GM12878 (cell line): ENCODE results near the gene SF3B2. TPM values are rescaled to one million over a fixed set of nuclear protein-coding genes. Genes with fewer than 3 reads are reported as not detected.

ENCODE experiments used
- ETV6 ChIP-seq, 2 experiments: fragments of 450-650 bp in 1 of 2; IDR thresholded peaks in 1 of 2; conservative IDR thresholded peaks in 1 of 2; 2 replicates each; pipeline ENCODE4 v1.6.1; 2014; ENCODE audit warnings: antibody characterized with exemption in 1 of 2, borderline replicate concordance in 1 of 2, low read depth in 1 of 2, mild to moderate bottlenecking in 1 of 2, moderate library complexity in 1 of 2
- JUND ChIP-seq: IDR thresholded peaks from 2 replicates; pipeline ENCODE4 v1.6.1; 2012; ENCODE audit warnings: low read depth, mild to moderate bottlenecking, low read length, improper control_type of control experiment, moderate library complexity
- PML ChIP-seq: IDR thresholded peaks from 2 replicates; pipeline ENCODE4 v1.6.1; 2012; ENCODE audit warnings: low read length, inconsistent platforms
- SIN3A ChIP-seq: IDR thresholded peaks from 2 replicates; pipeline ENCODE4 v1.6.1; 2012; ENCODE audit warnings: low read depth, low read length, improper control_type of control experiment
- TCF3 ChIP-seq: IDR thresholded peaks from 2 replicates; pipeline ENCODE4 v1.6.1; 2012; ENCODE audit warnings: low read depth, mild to moderate bottlenecking, low read length, borderline replicate concordance; ENCODE audit not compliant: insufficient read depth
- polyA plus RNA-seq, 11 experiments: library from polyadenylated mRNA; depleted of rRNA in 4 of 11; unstranded in 6 of 11; stranded (reverse) in 5 of 11; fragments of >200 nt; fragmentation: Nextera tagmentation in 4 of 11; fragmentation: Illumina TruSeq in 1 of 11; extraction: Ambion mirVana in 4 of 11; extraction: Trizol in 1 of 11; gene quantifications; 1 replicate in 1 of 11; 2 replicates in 10 of 11; pipeline versions ENCODE4 v1.2.1 to v1.2.3, GENCODE V29; 2011 to 2016; ENCODE audit warnings: inconsistent platforms in 2 of 11, missing spikeins in 2 of 11, low read depth in 1 of 11
- total RNA-seq, 4 experiments: library from RNA; depleted of rRNA in 3 of 4; stranded (reverse); fragments of >200 nt in 3 of 4; fragmentation: Illumina TruSeq in 1 of 4; extraction: Trizol in 1 of 4; gene quantifications; 2 replicates each; pipeline versions ENCODE4 v1.2.1 to v1.2.3, GENCODE V29; 2013 to 2021
- TF ChIP-seq, protein P1 (sequence below): IDR thresholded peaks from 2 replicates; pipeline ENCODE4 v1.6.1; 2012; ENCODE audit warnings: mild to moderate bottlenecking, low read depth, low read length

Gene SF3B2
- total and polyA plus RNA-seq, 10 of the 15 experiments (the other 5 are each of a cell fraction or from before 2014, with no cell fraction given), result 56.3 to 245 (median 144) TPM

DNA sequence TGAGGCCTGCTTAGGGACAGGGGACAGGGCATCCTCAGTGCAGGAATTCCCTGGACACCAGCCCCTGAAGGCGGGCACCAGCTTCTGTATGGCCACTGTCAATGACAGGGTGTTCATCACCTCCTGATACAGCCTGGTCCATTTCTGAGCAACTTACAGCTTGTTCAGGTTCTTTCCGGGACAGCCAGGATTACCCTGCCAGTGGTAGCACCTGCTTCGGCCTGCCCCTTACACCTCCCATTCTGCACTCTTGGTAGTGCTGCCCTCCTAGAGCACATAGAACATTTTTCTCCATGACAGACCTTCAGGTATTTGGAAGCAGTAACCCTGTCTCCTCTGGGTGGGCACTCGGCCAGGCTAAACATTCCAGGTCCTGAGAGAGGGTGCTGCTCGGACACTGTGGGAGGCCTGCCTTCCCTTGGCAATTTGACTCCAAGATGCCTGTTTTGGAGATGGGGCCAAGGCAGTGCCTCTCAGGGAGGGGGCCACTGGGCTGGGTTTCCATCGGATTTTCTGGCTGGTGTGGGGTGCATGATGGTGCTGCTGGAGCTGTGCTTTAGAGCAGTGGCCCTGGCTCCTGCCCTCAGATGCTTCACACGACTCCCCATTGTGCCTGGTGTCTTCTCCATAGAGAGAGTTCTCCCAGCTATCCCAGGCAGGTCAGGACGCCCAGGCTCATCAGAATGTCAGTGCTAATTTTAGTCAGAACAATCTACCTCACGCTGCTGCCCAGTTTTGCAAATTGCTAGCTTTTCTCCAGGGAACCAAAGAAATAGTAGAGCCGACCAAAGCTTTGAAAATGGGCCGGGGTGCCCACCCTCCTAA is 4.4 kb upstream of the SF3B2 start (continued):
- TF ChIP-seq, protein P1, sequence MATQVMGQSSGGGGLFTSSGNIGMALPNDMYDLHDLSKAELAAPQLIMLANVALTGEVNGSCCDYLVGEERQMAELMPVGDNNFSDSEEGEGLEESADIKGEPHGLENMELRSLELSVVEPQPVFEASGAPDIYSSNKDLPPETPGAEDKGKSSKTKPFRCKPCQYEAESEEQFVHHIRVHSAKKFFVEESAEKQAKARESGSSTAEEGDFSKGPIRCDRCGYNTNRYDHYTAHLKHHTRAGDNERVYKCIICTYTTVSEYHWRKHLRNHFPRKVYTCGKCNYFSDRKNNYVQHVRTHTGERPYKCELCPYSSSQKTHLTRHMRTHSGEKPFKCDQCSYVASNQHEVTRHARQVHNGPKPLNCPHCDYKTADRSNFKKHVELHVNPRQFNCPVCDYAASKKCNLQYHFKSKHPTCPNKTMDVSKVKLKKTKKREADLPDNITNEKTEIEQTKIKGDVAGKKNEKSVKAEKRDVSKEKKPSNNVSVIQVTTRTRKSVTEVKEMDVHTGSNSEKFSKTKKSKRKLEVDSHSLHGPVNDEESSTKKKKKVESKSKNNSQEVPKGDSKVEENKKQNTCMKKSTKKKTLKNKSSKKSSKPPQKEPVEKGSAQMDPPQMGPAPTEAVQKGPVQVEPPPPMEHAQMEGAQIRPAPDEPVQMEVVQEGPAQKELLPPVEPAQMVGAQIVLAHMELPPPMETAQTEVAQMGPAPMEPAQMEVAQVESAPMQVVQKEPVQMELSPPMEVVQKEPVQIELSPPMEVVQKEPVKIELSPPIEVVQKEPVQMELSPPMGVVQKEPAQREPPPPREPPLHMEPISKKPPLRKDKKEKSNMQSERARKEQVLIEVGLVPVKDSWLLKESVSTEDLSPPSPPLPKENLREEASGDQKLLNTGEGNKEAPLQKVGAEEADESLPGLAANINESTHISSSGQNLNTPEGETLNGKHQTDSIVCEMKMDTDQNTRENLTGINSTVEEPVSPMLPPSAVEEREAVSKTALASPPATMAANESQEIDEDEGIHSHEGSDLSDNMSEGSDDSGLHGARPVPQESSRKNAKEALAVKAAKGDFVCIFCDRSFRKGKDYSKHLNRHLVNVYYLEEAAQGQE, result no peak
- TF ChIP-seq TCF3 (no peak), SIN3A (no peak), ETV6 (conservative IDR thresholded peaks at IDR 0.05 in 1 of 2, IDR thresholded peaks at IDR 0.05 in 1 of 2; ENCODE audit: borderline replicate concordance in 1 of 2, low read depth in 1 of 2) (no peak), JUND (no peak), PML (no peak)
